GM12878 (cell line): ENCODE results near the gene UBE3D.

ENCODE experiments used
- CBX5 ChIP-seq: sonication (generic); IDR thresholded peaks from 2 replicates; pipeline ENCODE4 v1.6.1; 2016; ENCODE audit warnings: low read depth, moderate library complexity, mild to moderate bottlenecking, inconsistent platforms
- CHD4 ChIP-seq: fragments of 200-600 bp; sonication (generic); IDR thresholded peaks from 2 replicates; pipeline ENCODE4 v1.6.1; 2016; ENCODE audit warnings: mild to moderate bottlenecking
- CTCF ChIP-seq, 3 experiments: IDR thresholded peaks in 2 of 3; conservative IDR thresholded peaks in 1 of 3; 2 replicates each; pipeline ENCODE4 v1.5.1; 2011; ENCODE audit warnings: low read depth in 3 of 3, low read length in 3 of 3, mild to moderate bottlenecking in 3 of 3, control low read depth in 2 of 3, moderate library complexity in 2 of 3, inconsistent platforms in 1 of 3, mixed read lengths in 1 of 3; ENCODE audit not compliant: control insufficient read depth in 2 of 3, insufficient read depth in 1 of 3; ENCODE audit errors: extremely low read depth in 1 of 3
- MAX ChIP-seq: IDR thresholded peaks from 2 replicates; pipeline ENCODE4 v1.6.1; 2012; ENCODE audit warnings: low read depth, low read length, improper control_type of control experiment
- PBX3 ChIP-seq: IDR thresholded peaks from 2 replicates; pipeline ENCODE4 v1.6.1; 2011; ENCODE audit warnings: mild to moderate bottlenecking, low read depth, low read length, moderate library complexity; ENCODE audit not compliant: insufficient replicate concordance
- RCOR1 ChIP-seq: conservative IDR thresholded peaks from 2 replicates; pipeline ENCODE4 v1.6.1; 2012; ENCODE audit warnings: low read depth, low read length, improper control_type of control experiment
- REST ChIP-seq: IDR thresholded peaks from 2 replicates; pipeline ENCODE4 v1.6.1; 2012; ENCODE audit warnings: mild to moderate bottlenecking, low read depth, low read length
- TAF1 ChIP-seq: IDR thresholded peaks from 2 replicates; pipeline ENCODE4 v1.6.1; 2011; ENCODE audit warnings: mild to moderate bottlenecking, low read depth, low read length, borderline replicate concordance
- TBL1XR1 ChIP-seq: IDR thresholded peaks from 2 replicates; pipeline ENCODE4 v1.6.1; 2012; ENCODE audit warnings: low read depth, low read length, improper control_type of control experiment
- TCF7 ChIP-seq: IDR thresholded peaks from 2 replicates; pipeline ENCODE4 v1.6.1; 2014; ENCODE audit warnings: antibody characterized with exemption, borderline replicate concordance
- YY1 ChIP-seq: IDR thresholded peaks from 2 replicates; pipeline ENCODE4 v1.6.1; 2011; ENCODE audit warnings: low read depth, mild to moderate bottlenecking, low read length
- ZBTB40 ChIP-seq: fragments of 450-650 bp; IDR thresholded peaks from 2 replicates; pipeline ENCODE4 v1.6.1; 2016; ENCODE audit warnings: mild to moderate bottlenecking, moderate library complexity, borderline replicate concordance

- TF ChIP-seq ZBTB40 (no peak), CTCF (IDR thresholded peaks at IDR 0.05 in 2 of 3, conservative IDR thresholded peaks at IDR 0.05 in 1 of 3; ENCODE audit: control insufficient read depth in 2 of 3, extremely low read depth in 1 of 3, insufficient read depth in 1 of 3, low read depth in 3 of 3, low read length in 3 of 3) (no peak), CBX5 (no peak), CHD4 (no peak), MAX (no peak), REST (no peak), RCOR1 (no peak), TCF7 (no peak), PBX3 (no peak), TAF1 (no peak), TBL1XR1 (no peak), YY1 (no peak)
These were observed 17.8 kb upstream of the UBE3D start for GRCh38 chr6:83083476-83083875.
